ENCODE measurements around the gene OTOP2. TPM values are rescaled to one million over a fixed set of nuclear protein-coding genes. Genes with fewer than 3 reads are reported as not detected.

OTOP2 gene
- total and polyA plus RNA-seq, 9 of the 15 experiments (the other 6 are each of a cell fraction or from before 2014, with no cell fraction given) = 0.04 to 0.36 (median 0.14) TPM; not detected in 1

- 0 out of 2 replicates have a peak, but pooled peaks cover 4% of the 10 kb centered on the region for H4K20me1 ChIP-seq (replicated peaks; ENCODE audit: control insufficient read depth, insufficient read depth, low read length)
- WGBS (ENCODE audit: insufficient coverage, low coverage, missing lambda C conversion rate) = 23% methylated on average over 17 of the region's 17 CpGs
- peak overlapping the region; percentile 88 for H2AFZ ChIP-seq (ENCODE audit: low read depth, low read length)
- no peak overlapping the region for H3K27ac ChIP-seq (ENCODE audit: extremely low read depth, low read depth, low read length)
- H3K4me2 ChIP-seq (ENCODE audit: insufficient read depth, low read length) = peak overlapping the region; percentile 77
- FAIRE-seq = no peak
- no peak for DNase-seq (ENCODE audit: extremely low read depth in 1 of 4, low spot score in 3 of 4)
- peak overlapping the region in 1 of 2 experiments; percentile 79; a peak in 2 of 4 replicates for H3K9ac ChIP-seq (ENCODE audit: insufficient read depth in 1 of 2, low read depth in 2 of 2, low read length in 2 of 2)
- peaks cover 3 to 19% of the 10 kb centered on the region in 2 experiments; a peak in 3 of 5 replicates for H3K4me1 ChIP-seq (replicated peaks in 1 of 2; ENCODE audit: control insufficient read depth in 2 of 2, insufficient read depth in 2 of 2, low read length in 2 of 2)
- H3K79me2 ChIP-seq (ENCODE audit: control insufficient read depth, insufficient read depth, low read length) = no peaks in the 10 kb centered on the region
- peak; percentile 58; the same call in 2 of the 3 replicates for ATAC-seq
- H3K4me3 ChIP-seq = peak overlapping the region; percentile 46
- BruUV-seq (replicated peaks) = no TSS peak
- POLR2A ChIA-PET = interaction anchor here (0.6 to 1.6 kb wide), 7 partner anchors 9 to 178 kb away, joined by 3 to 6 read pairs (median 4); partner anchors contain the start of genes FDXR and MRPL58
- CTCF ChIA-PET (ENCODE audit: low intra/inter-chr PET ratio) = no interaction called here
- no peaks in the 10 kb centered on the region for H3K9me1 ChIP-seq (ENCODE audit: control insufficient read depth, insufficient read depth, low read length)
- 0 out of 5 replicates have a peak, but pooled peaks cover 0 to 4% of the 10 kb centered on the region in 2 experiments for H3K27me3 ChIP-seq (ENCODE audit: control insufficient read depth in 2 of 2, insufficient read depth in 2 of 2, low read length in 2 of 2)
- H3K36me3 ChIP-seq (ENCODE audit: control insufficient read depth, insufficient read depth, low read length) = no peaks in the 10 kb centered on the region
- in situ Hi-C loops (cut with MboI) (no loop called here), intact Hi-C loops (cut with micrococcal nuclease) (no loop called here)
- no peaks in the 10 kb centered on the region for H3K9me3 ChIP-seq (replicated peaks; ENCODE audit: control insufficient read depth, insufficient read depth, low read depth, low read length)
- peak; percentile 33 for TF ChIP-seq HMGN3 (IDR thresholded peaks at IDR 0.05; ENCODE audit: borderline replicate concordance, extremely low read depth, insufficient read length, low read depth, low read length)
- 0 out of 4 replicates have a peak, but pooled peaks of 1 of the 2 experiments have one; percentile 25 for TF ChIP-seq NRF1 (conservative IDR thresholded peaks at IDR 0.05 in 1 of 2, IDR thresholded peaks at IDR 0.05 in 1 of 2)
- TF ChIP-seq, protein P1, sequence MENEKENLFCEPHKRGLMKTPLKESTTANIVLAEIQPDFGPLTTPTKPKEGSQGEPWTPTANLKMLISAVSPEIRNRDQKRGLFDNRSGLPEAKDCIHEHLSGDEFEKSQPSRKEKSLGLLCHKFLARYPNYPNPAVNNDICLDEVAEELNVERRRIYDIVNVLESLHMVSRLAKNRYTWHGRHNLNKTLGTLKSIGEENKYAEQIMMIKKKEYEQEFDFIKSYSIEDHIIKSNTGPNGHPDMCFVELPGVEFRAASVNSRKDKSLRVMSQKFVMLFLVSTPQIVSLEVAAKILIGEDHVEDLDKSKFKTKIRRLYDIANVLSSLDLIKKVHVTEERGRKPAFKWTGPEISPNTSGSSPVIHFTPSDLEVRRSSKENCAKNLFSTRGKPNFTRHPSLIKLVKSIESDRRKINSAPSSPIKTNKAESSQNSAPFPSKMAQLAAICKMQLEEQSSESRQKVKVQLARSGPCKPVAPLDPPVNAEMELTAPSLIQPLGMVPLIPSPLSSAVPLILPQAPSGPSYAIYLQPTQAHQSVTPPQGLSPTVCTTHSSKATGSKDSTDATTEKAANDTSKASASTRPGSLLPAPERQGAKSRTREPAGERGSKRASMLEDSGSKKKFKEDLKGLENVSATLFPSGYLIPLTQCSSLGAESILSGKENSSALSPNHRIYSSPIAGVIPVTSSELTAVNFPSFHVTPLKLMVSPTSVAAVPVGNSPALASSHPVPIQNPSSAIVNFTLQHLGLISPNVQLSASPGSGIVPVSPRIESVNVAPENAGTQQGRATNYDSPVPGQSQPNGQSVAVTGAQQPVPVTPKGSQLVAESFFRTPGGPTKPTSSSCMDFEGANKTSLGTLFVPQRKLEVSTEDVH (IDR thresholded peaks at IDR 0.05; ENCODE audit: low read depth, partially characterized antibody) = no peak
- TF ChIP-seq ZFP36 (IDR thresholded peaks at IDR 0.05; ENCODE audit: low read depth, low read length, partially characterized antibody) = no peak
- TF ChIP-seq, protein P2, sequence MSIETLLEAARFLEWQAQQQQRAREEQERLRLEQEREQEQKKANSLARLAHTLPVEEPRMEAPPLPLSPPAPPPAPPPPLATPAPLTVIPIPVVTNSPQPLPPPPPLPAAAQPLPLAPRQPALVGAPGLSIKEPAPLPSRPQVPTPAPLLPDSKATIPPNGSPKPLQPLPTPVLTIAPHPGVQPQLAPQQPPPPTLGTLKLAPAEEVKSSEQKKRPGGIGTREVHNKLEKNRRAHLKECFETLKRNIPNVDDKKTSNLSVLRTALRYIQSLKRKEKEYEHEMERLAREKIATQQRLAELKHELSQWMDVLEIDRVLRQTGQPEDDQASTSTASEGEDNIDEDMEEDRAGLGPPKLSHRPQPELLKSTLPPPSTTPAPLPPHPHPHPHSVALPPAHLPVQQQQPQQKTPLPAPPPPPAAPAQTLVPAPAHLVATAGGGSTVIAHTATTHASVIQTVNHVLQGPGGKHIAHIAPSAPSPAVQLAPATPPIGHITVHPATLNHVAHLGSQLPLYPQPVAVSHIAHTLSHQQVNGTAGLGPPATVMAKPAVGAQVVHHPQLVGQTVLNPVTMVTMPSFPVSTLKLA (conservative IDR thresholded peaks at IDR 0.05) = peak in 1 of 2 experiments; percentile 75; a peak in 3 of 4 replicates
- TF ChIP-seq VEZF1 (CRISPR knock-in tag; IDR thresholded peaks at IDR 0.05) = 0 out of 2 replicates have a peak, but pooled peaks have one; percentile 3
- 0 out of 2 replicates have a peak, but pooled peaks have one; percentile 1 for TF ChIP-seq BHLHE40 (IDR thresholded peaks at IDR 0.05; ENCODE audit: low read length)
- TF ChIP-seq, protein P3, sequence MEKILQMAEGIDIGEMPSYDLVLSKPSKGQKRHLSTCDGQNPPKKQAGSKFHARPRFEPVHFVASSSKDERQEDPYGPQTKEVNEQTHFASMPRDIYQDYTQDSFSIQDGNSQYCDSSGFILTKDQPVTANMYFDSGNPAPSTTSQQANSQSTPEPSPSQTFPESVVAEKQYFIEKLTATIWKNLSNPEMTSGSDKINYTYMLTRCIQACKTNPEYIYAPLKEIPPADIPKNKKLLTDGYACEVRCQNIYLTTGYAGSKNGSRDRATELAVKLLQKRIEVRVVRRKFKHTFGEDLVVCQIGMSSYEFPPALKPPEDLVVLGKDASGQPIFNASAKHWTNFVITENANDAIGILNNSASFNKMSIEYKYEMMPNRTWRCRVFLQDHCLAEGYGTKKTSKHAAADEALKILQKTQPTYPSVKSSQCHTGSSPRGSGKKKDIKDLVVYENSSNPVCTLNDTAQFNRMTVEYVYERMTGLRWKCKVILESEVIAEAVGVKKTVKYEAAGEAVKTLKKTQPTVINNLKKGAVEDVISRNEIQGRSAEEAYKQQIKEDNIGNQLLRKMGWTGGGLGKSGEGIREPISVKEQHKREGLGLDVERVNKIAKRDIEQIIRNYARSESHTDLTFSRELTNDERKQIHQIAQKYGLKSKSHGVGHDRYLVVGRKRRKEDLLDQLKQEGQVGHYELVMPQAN (IDR thresholded peaks at IDR 0.05; ENCODE audit: borderline replicate concordance) = peak; percentile 43; the same call in 1 of the 2 replicates
- TF ChIP-seq GATAD2B (IDR thresholded peaks at IDR 0.05; ENCODE audit: borderline replicate concordance) = no peak
- TF ChIP-seq SAP30 (IDR thresholded peaks at IDR 0.05; ENCODE audit: borderline replicate concordance, insufficient read depth, low read depth, low read length, poor library complexity, severe bottlenecking) = peak; percentile 26
- TF ChIP-seq HDAC1 (IDR thresholded peaks at IDR 0.05) = peak in 1 of 2 experiments; percentile 63; a peak in 2 of 4 replicates
- TF ChIP-seq ZNF224 (CRISPR knock-in tag; IDR thresholded peaks at IDR 0.05) = 0 out of 2 replicates have a peak, but pooled peaks have one; percentile 28
Observed at GRCh38 chr17:74972973-74973328, 48.9 kb downstream of the OTOP2 start.
